RWPE1 (cell line): ENCODE measurements around the gene CORO7.
A peak's percentile ranks its signal among the peaks of the same experiment; 100 is the strongest.

Experiments
- CTCF ChIA-PET: fragments of 350-600 bp; sonication (Branson Sonifier 250); formaldehyde crosslinking; extraction: SDS; loops from one replicate; lab custom pipeline; 2021; lab: Yijun Ruan, JAX
- POLR2A ChIA-PET: fragments of 400-600 bp; formaldehyde crosslinking; extraction: SDS; loops from one replicate; lab custom pipeline; 2020; ENCODE audit warnings: antibody characterized with exemption; ENCODE audit not compliant: low non-redundant PET; lab: Yijun Ruan, JAX
- DNase-seq: peaks from one replicate; pipeline ENCODE4 v3.0.0; 2012; ENCODE audit warnings: low spot score
- H3K27ac ChIP-seq: fragments of 450-650 bp; 2 replicates; pipeline ENCODE4 v1.5.1; 2017
- CTCF ChIP-seq: fragments of 450-650 bp; conservative IDR thresholded peaks from 2 replicates; pipeline ENCODE4 v1.5.1; 2017; ENCODE audit warnings: low read depth, mild to moderate bottlenecking

Gene CORO7

GRCh38 chr16:4373909-4374742 is 42.3 kb downstream of the CORO7 start:
- peak overlapping the region; percentile 99 for H3K27ac ChIP-seq
- DNase-seq = peak; percentile 70
- TF ChIP-seq CTCF = no peak
- CTCF ChIA-PET = interaction anchor here (0.5 to 4.8 kb wide), 4 partner anchors 15 to 62 kb away, joined by 3 to 31 read pairs (median 4); no protein-coding TSS in a partner anchor
- POLR2A ChIA-PET = no interaction called here

GRCh38 chr16:4373356-4373908 is 43.0 kb downstream of the CORO7 start:
- peak overlapping the region; percentile 99 for H3K27ac ChIP-seq
- no peak for TF ChIP-seq CTCF
- DNase-seq = peak; percentile 57
- POLR2A ChIA-PET = no interaction called here
- CTCF ChIA-PET = interaction anchor here (0.5 to 4.8 kb wide), 3 partner anchors 14 to 62 kb away, joined by 3 to 31 read pairs (median 4); no protein-coding TSS in a partner anchor

GRCh38 chr16:4372578-4373355 is 43.6 kb downstream of the CORO7 start:
- peak; percentile 48 for DNase-seq
- TF ChIP-seq CTCF = no peak
- POLR2A ChIA-PET = no interaction called here
- H3K27ac ChIP-seq = peak overlapping the region; percentile 99
- CTCF ChIA-PET = interaction anchor here (0.5 to 4.8 kb wide), 2 partner anchors 30 to 53 kb away, joined by 3 to 31 read pairs; no protein-coding TSS in a partner anchor

- ChIA-PET POLR2A (no interaction called here), CTCF (interaction anchor here (0.5 to 4.8 kb wide), 2 partner anchors 30 to 54 kb away, joined by 3 to 31 read pairs; no protein-coding TSS in a partner anchor)
Observed at GRCh38 chr16:4372001-4372577, 44.3 kb downstream of the CORO7 start.

GRCh38 chr16:4371357-4372000 is 44.9 kb downstream of the CORO7 start, which contains the start of gene VASN:
TSS of gene VASN (plus strand) at chr16:4371848. CDS start at chr16:4380878, 9,030 bp downstream.
- peak; percentile 91 for DNase-seq
- peak within 1 kb of the TSS; percentile 99 for H3K27ac ChIP-seq
- POLR2A ChIA-PET = no interaction called here
- no peak for TF ChIP-seq CTCF
- CTCF ChIA-PET = interaction anchor here (2.8 kb wide), 1 partner anchor 31 kb away, joined by 13 read pairs; no protein-coding TSS in a partner anchor

More at GRCh38 chr16:4372001-4372577, 44.3 kb downstream of the CORO7 start:
- no peak for TF ChIP-seq CTCF
- no peak for DNase-seq
- peak overlapping the region; percentile 99 for H3K27ac ChIP-seq
